HCT116 (cell line): ENCODE measurements around the gene TMEM144.

Experiments used
- CTCF ChIP-seq, 3 experiments: fragments of 200-600 bp in 1 of 3; sonication (generic) in 1 of 3; IDR thresholded peaks in 2 of 3; conservative IDR thresholded peaks in 1 of 3; 2 replicates each; pipeline ENCODE4 v1.5.1; 2012 to 2017; ENCODE audit warnings: low read depth in 2 of 3, low read length in 2 of 3, antibody characterized with exemption in 1 of 3, borderline replicate concordance in 1 of 3, control low read depth in 1 of 3, mild to moderate bottlenecking in 1 of 3, mixed read lengths in 1 of 3, mixed run types in 1 of 3, moderate library complexity in 1 of 3; ENCODE audit not compliant: insufficient read depth in 1 of 3
- EGR1 ChIP-seq: IDR thresholded peaks from 2 replicates; pipeline ENCODE4 v1.6.1; 2012; ENCODE audit warnings: low read depth
- EZH2 ChIP-seq: fragments of 200-600 bp; sonication (generic); IDR thresholded peaks from 2 replicates; pipeline ENCODE4 v1.6.1; 2017; ENCODE audit warnings: antibody characterized with exemption, mixed run types
- EZH2phosphoT487 ChIP-seq: fragments of 200-600 bp; IDR thresholded peaks from 2 replicates; pipeline ENCODE4 v1.6.1; 2018; ENCODE audit warnings: antibody characterized with exemption, borderline replicate concordance
- JUND ChIP-seq: IDR thresholded peaks from 2 replicates; pipeline ENCODE4 v1.6.1; 2012
- MAX ChIP-seq: IDR thresholded peaks from 2 replicates; pipeline ENCODE4 v1.6.1; 2012
- POLR2A ChIP-seq: IDR thresholded peaks from 2 replicates; pipeline ENCODE4 v1.7.0; 2011; ENCODE audit warnings: borderline replicate concordance; ENCODE audit not compliant: insufficient read depth, insufficient read length; ENCODE audit errors: extremely low read depth
- REST ChIP-seq: IDR thresholded peaks from 2 replicates; pipeline ENCODE4 v1.6.1; 2012; ENCODE audit warnings: low read depth
- SP1 ChIP-seq: IDR thresholded peaks from 2 replicates; pipeline ENCODE4 v1.6.1; 2012; ENCODE audit warnings: low read depth
- YY1 ChIP-seq: IDR thresholded peaks from 2 replicates; pipeline ENCODE4 v1.6.1; 2011; ENCODE audit warnings: low read length, low read depth, moderate library complexity, mild to moderate bottlenecking; ENCODE audit not compliant: insufficient replicate concordance; ENCODE audit errors: extremely low read depth

GRCh38 chr4:158259955-158260575 lies 49.8 kb downstream of the TMEM144 start:
- no peak for TF ChIP-seq POLR2A
- no peak for TF ChIP-seq SP1
- TF ChIP-seq CTCF (IDR thresholded peaks at IDR 0.05 in 2 of 3, conservative IDR thresholded peaks at IDR 0.05 in 1 of 3; ENCODE audit: borderline replicate concordance in 1 of 3, insufficient read depth in 1 of 3, low read depth in 2 of 3, low read length in 2 of 3), result peak in 2 of 3 experiments; percentile 59 to 64; a peak in 4 of 6 replicates
- no peak for TF ChIP-seq EZH2
- no peak for TF ChIP-seq EZH2phosphoT487
- TF ChIP-seq EGR1, result no peak
- TF ChIP-seq REST, result no peak
- no peak for TF ChIP-seq MAX
- TF ChIP-seq YY1, result no peak
- TF ChIP-seq JUND, result no peak
